Measurements from ENCODE around the gene KRT79. TPM values are rescaled to one million over a fixed set of nuclear protein-coding genes. Genes with fewer than 3 reads are reported as not detected.

KRT79 gene
- total RNA-seq, 4 donors from 2014 or later, result not detected

GRCh38 chr12:52832985-52833905, 866 bp downstream of the KRT79 start:
- Histone ChIP-seq H3K27me3 (peaks cover 0 to 38% (median 0%) of the 10 kb centered on the region in 4 donors), H3K36me3 (no peaks in the 10 kb centered on the region), H3K4me1 (no peaks in the 10 kb centered on the region), H3K4me3 (no peak overlapping the region), H3K9me3 (no peaks in the 10 kb centered on the region), H3K27ac (replicated peaks in 1 of 4) (no peak overlapping the region)
- TF ChIP-seq EP300 (IDR thresholded peaks at IDR 0.05) (no peak), CTCF (IDR thresholded peaks at IDR 0.05) (no peak), POLR2AphosphoS5 (IDR thresholded peaks at IDR 0.05) (no peak), POLR2A (IDR thresholded peaks at IDR 0.05; ENCODE audit: low read depth) (no peak)
- DNase-seq (ENCODE audit: extremely low spot score), result no peak
- WGBS, result 96% methylated on average over 17 of the region's 20 CpGs
- intact Hi-C loops (cut with DNase I), result no loop called here

- Histone ChIP-seq H3K4me1 (no peaks in the 10 kb centered on the region), H3K9me3 (no peaks in the 10 kb centered on the region), H3K36me3 (no peaks in the 10 kb centered on the region), H3K4me3 (no peak overlapping the region), H3K27ac (replicated peaks in 1 of 4) (no peak overlapping the region), H3K27me3 (peaks cover 0 to 30% (median 0%) of the 10 kb centered on the region in 4 donors)
- DNase-seq (ENCODE audit: extremely low spot score), result no peak
- 79% methylated on average over 3 of the region's 3 CpGs for whole genome bisulfite sequencing
- intact Hi-C loops (cut with DNase I), result no loop called here
- no peak for TF ChIP-seq POLR2A (IDR thresholded peaks at IDR 0.05; ENCODE audit: low read depth)
- no peak for TF ChIP-seq CTCF (IDR thresholded peaks at IDR 0.05)
- TF ChIP-seq POLR2AphosphoS5 (IDR thresholded peaks at IDR 0.05), result no peak
Measured at GRCh38 chr12:52832451-52832850, 1.7 kb downstream of the KRT79 start.

- Histone ChIP-seq H3K27ac (replicated peaks in 1 of 4) (no peak overlapping the region), H3K27me3 (peaks cover 0 to 21% (median 0%) of the 10 kb centered on the region in 4 donors), H3K4me1 (no peaks in the 10 kb centered on the region), H3K36me3 (no peaks in the 10 kb centered on the region), H3K4me3 (no peak overlapping the region), H3K9me3 (no peaks in the 10 kb centered on the region)
- no peak for DNase-seq (ENCODE audit: extremely low spot score)
- intact Hi-C loops (cut with DNase I), result no loop called here
- WGBS, result 83% methylated on average over 6 of the region's 7 CpGs
- TF ChIP-seq POLR2A (IDR thresholded peaks at IDR 0.05; ENCODE audit: low read depth) (no peak), POLR2AphosphoS5 (IDR thresholded peaks at IDR 0.05) (no peak), CTCF (IDR thresholded peaks at IDR 0.05) (no peak), EP300 (IDR thresholded peaks at IDR 0.05) (no peak)
Measured at GRCh38 chr12:52831251-52831650, 2.9 kb downstream of the KRT79 start.

GRCh38 chr12:52829986-52830770, 3.9 kb downstream of the KRT79 start:
- H3K27ac ChIP-seq (replicated peaks in 1 of 4), result no peak overlapping the region
- no peaks in the 10 kb centered on the region for H3K36me3 ChIP-seq
- no peaks in the 10 kb centered on the region for H3K4me1 ChIP-seq
- intact Hi-C loops (cut with DNase I), result no loop called here
- H3K27me3 ChIP-seq, result peaks cover 0 to 12% (median 0%) of the 10 kb centered on the region in 4 donors
- 74% methylated on average over 8 of the region's 8 CpGs for WGBS
- H3K4me3 ChIP-seq, result no peak overlapping the region
- no peak for DNase-seq (ENCODE audit: extremely low spot score)
- no peaks in the 10 kb centered on the region for H3K9me3 ChIP-seq
- TF ChIP-seq POLR2A (IDR thresholded peaks at IDR 0.05; ENCODE audit: low read depth) (no peak), POLR2AphosphoS5 (IDR thresholded peaks at IDR 0.05) (no peak), CTCF (IDR thresholded peaks at IDR 0.05) (no peak), EP300 (IDR thresholded peaks at IDR 0.05) (no peak)
